H9 (cell line): ENCODE results near the gene DAB2IP. TPM values are rescaled to one million over a fixed set of nuclear protein-coding genes. Genes with fewer than 3 reads are reported as not detected.

ENCODE experiments used
- DNase-seq: peaks from one replicate; pipeline ENCODE4 v3.0.0-alpha.2; 2017
- H2AFZ ChIP-seq: one replicate; pipeline ENCODE4 v1.6.1; 2013; ENCODE audit warnings: mild to moderate bottlenecking, low read length, control low read depth, moderate library complexity
- H2AK5ac ChIP-seq: 2 replicates; pipeline ENCODE4 v1.6.1; 2013; ENCODE audit warnings: low read length, control low read depth, mixed read lengths; ENCODE audit not compliant: insufficient read length
- H2BK120ac ChIP-seq: one replicate; pipeline ENCODE4 v1.6.1; 2013; ENCODE audit warnings: low read depth, mild to moderate bottlenecking, low read length, control low read depth, inconsistent platforms; ENCODE audit not compliant: poor library complexity, severe bottlenecking
- H2BK12ac ChIP-seq: 2 replicates; pipeline ENCODE4 v1.6.1; 2013; ENCODE audit warnings: low read length, control low read depth, mixed read lengths, low read depth; ENCODE audit not compliant: insufficient read length
- H2BK15ac ChIP-seq: 2 replicates; pipeline ENCODE4 v1.6.1; 2013; ENCODE audit warnings: low read depth, low read length, control low read depth
- H2BK20ac ChIP-seq: one replicate; pipeline ENCODE4 v1.6.1; 2013; ENCODE audit warnings: low read depth, mild to moderate bottlenecking, low read length, control low read depth, inconsistent platforms; ENCODE audit not compliant: poor library complexity, severe bottlenecking
- H2BK5ac ChIP-seq: 2 replicates; pipeline ENCODE4 v1.6.1; 2013; ENCODE audit warnings: low read length, control low read depth, mixed read lengths; ENCODE audit not compliant: insufficient read length
- H3K14ac ChIP-seq: 2 replicates; pipeline ENCODE4 v1.6.1; 2013; ENCODE audit warnings: low read length, control low read depth; ENCODE audit not compliant: insufficient read depth
- H3K18ac ChIP-seq: 2 replicates; pipeline ENCODE4 v1.6.1; 2013; ENCODE audit warnings: low read depth, mild to moderate bottlenecking, mixed read lengths, low read length, control low read depth; ENCODE audit not compliant: insufficient read length
- H3K23ac ChIP-seq: 2 replicates; pipeline ENCODE4 v1.6.1; 2013; ENCODE audit warnings: low read length, control low read depth, mixed read lengths, low read depth; ENCODE audit not compliant: insufficient read length
- H3K23me2 ChIP-seq: 2 replicates; pipeline ENCODE4 v1.6.1; 2013; ENCODE audit warnings: low read depth, mild to moderate bottlenecking, mixed read lengths, low read length, control low read depth; ENCODE audit not compliant: insufficient read length, poor library complexity, severe bottlenecking
- H3K27ac ChIP-seq: 2 replicates; pipeline ENCODE4 v1.5.1; 2013; ENCODE audit warnings: low read length, control low read depth, mixed read lengths, low read depth; ENCODE audit not compliant: insufficient read length
- H3K27me3 ChIP-seq: 2 replicates; pipeline ENCODE4 v1.6.1; 2013; ENCODE audit warnings: low read length, control low read depth, inconsistent platforms; ENCODE audit not compliant: insufficient read depth
- H3K4ac ChIP-seq: 2 replicates; pipeline ENCODE4 v1.6.1; 2013; ENCODE audit warnings: low read depth, mild to moderate bottlenecking, control low read depth, inconsistent platforms, low read length, moderate library complexity
- H3K4me1 ChIP-seq: 2 replicates; pipeline ENCODE4 v1.6.1; 2013; ENCODE audit warnings: low read length, control low read depth, inconsistent platforms; ENCODE audit not compliant: insufficient read depth
- H3K4me2 ChIP-seq: 2 replicates; pipeline ENCODE4 v1.6.1; 2013; ENCODE audit warnings: low read length, control low read depth, mixed read lengths; ENCODE audit not compliant: insufficient read length, insufficient read depth
- H3K56ac ChIP-seq: 2 replicates; pipeline ENCODE4 v1.6.1; 2013; ENCODE audit warnings: low read depth, mild to moderate bottlenecking, mixed read lengths, low read length, control low read depth; ENCODE audit not compliant: insufficient read length
- H3K79me1 ChIP-seq: 2 replicates; pipeline ENCODE4 v1.6.1; 2013; ENCODE audit warnings: low read depth, mild to moderate bottlenecking, moderate library complexity, low read length, control low read depth, inconsistent platforms; ENCODE audit not compliant: insufficient read depth, poor library complexity, severe bottlenecking
- H3K79me2 ChIP-seq: 2 replicates; pipeline ENCODE4 v1.6.1; 2013; ENCODE audit warnings: low read length, control low read depth, inconsistent platforms; ENCODE audit not compliant: insufficient read depth
- H3K9ac ChIP-seq: 2 replicates; pipeline ENCODE4 v1.6.1; 2013; ENCODE audit warnings: low read length, control low read depth, mixed read lengths; ENCODE audit not compliant: insufficient read length; ENCODE audit errors: extremely low read depth
- H3K9me3 ChIP-seq: one replicate; pipeline ENCODE4 v1.6.1; 2013; ENCODE audit warnings: low read depth, low read length, inconsistent platforms; ENCODE audit not compliant: control insufficient read depth
- H3T11ph ChIP-seq: one replicate; pipeline ENCODE4 v1.6.1; 2013; ENCODE audit warnings: mild to moderate bottlenecking, low read length, control low read depth, inconsistent platforms
- H4K20me1 ChIP-seq: one replicate; pipeline ENCODE4 v1.6.1; 2013; ENCODE audit not compliant: control insufficient read depth, insufficient read length, insufficient read depth
- H4K5ac ChIP-seq: 2 replicates; pipeline ENCODE4 v1.6.1; 2013; ENCODE audit warnings: low read depth, mild to moderate bottlenecking, mixed read lengths, low read length, control low read depth; ENCODE audit not compliant: insufficient read length
- H4K8ac ChIP-seq: replicated peaks from 2 replicates; pipeline ENCODE4 v1.6.1; 2013; ENCODE audit warnings: low read length, control low read depth, mixed read lengths, low read depth; ENCODE audit not compliant: insufficient read length
- H4K91ac ChIP-seq: 2 replicates; pipeline ENCODE4 v1.6.1; 2013; ENCODE audit warnings: low read depth, mild to moderate bottlenecking, moderate library complexity, mixed read lengths, low read length, control low read depth; ENCODE audit not compliant: insufficient read length
- H3K27ac Mint-ChIP-seq, 3 experiments: 2 replicates in 2 of 3; 3 replicates in 1 of 3; pipeline ENCODE4 v1.8.0; 2020 to 2021; ENCODE audit warnings: mixed read lengths in 3 of 3, mild to moderate bottlenecking in 1 of 3, moderate library complexity in 1 of 3
- H3K27me3 Mint-ChIP-seq: 2 replicates; pipeline ENCODE4 v1.8.0; 2021; ENCODE audit warnings: low read depth, mild to moderate bottlenecking, moderate library complexity, mixed read lengths
- H3K36me3 Mint-ChIP-seq, 3 experiments: 2 replicates in 2 of 3; 3 replicates in 1 of 3; pipeline ENCODE4 v1.8.0; 2020 to 2021; ENCODE audit warnings: low read depth in 3 of 3, mixed read lengths in 3 of 3; ENCODE audit not compliant: insufficient read depth in 1 of 3
- H3K4me1 Mint-ChIP-seq, 2 experiments: 2 replicates each; pipeline ENCODE4 v1.8.0; 2020; ENCODE audit warnings: mixed read lengths in 2 of 2
- H3K4me3 Mint-ChIP-seq, 2 experiments: 2 replicates in 1 of 2; 3 replicates in 1 of 2; pipeline ENCODE4 v1.8.0; 2020 to 2021; ENCODE audit warnings: mild to moderate bottlenecking in 2 of 2, mixed read lengths in 2 of 2, moderate library complexity in 1 of 2
- H3K9me3 Mint-ChIP-seq, 2 experiments: 2 replicates in 1 of 2; 3 replicates in 1 of 2; pipeline ENCODE4 v1.8.0; 2020; ENCODE audit warnings: mild to moderate bottlenecking in 2 of 2, mixed read lengths in 2 of 2, moderate library complexity in 1 of 2
- CTCF ChIP-seq: fragments of 200-600 bp; sonication (generic); conservative IDR thresholded peaks from 3 replicates; pipeline ENCODE4 v1.8.0; 2021; ENCODE audit warnings: antibody characterized with exemption, mild to moderate bottlenecking
- WGBS: extraction: QIAGEN DNeasy Blood & Tissue Kit; methylation state at CpG from one replicate; pipeline ENCODE4 v1.1.7; 2013; ENCODE audit warnings: missing lambda C conversion rate, low lambda C conversion rate, mixed read lengths; ENCODE audit not compliant: insufficient read length; ENCODE audit errors: extremely low coverage; 5-methylcytosine and 5-hydroxymethylcytosine counted together
- total RNA-seq: library from RNA; stranded (reverse); gene quantifications from 2 replicates; pipeline ENCODE4 v1.2.1, GENCODE V29; 2021

The DAB2IP gene
- total RNA-seq, 1 experiment from 2014 or later: 22.6 TPM

GRCh38 chr9:121718084-121718483 lies 66.7 kb downstream of the DAB2IP start:
- peaks cover 46 to 58% of the 10 kb centered on the region in 2 experiments for H3K4me1 Mint-ChIP-seq
- DNase-seq: no peak
- H3K79me1 ChIP-seq: no peaks in the 10 kb centered on the region
- H3K14ac ChIP-seq: no peak overlapping the region; the same call in 1 of the 2 replicates
- H2BK20ac ChIP-seq: no peak overlapping the region
- no peak for TF ChIP-seq CTCF
- H3K79me2 ChIP-seq: no peaks in the 10 kb centered on the region
- no peak overlapping the region for H2BK15ac ChIP-seq
- no peak overlapping the region for H3K56ac ChIP-seq
- no peaks in the 10 kb centered on the region for H3K27me3 ChIP-seq
- no peak overlapping the region for H3K4ac ChIP-seq
- no CpG with 5 or more reads among the region's 16 CpGs for WGBS
- no peak overlapping the region for H3K4me3 Mint-ChIP-seq
- no peak overlapping the region for H4K5ac ChIP-seq
- no peak overlapping the region for H2AK5ac ChIP-seq
- no peak overlapping the region for H2AFZ ChIP-seq
- no peaks in the 10 kb centered on the region for H3K9me3 ChIP-seq
- H3K18ac ChIP-seq: no peak overlapping the region
- H2BK120ac ChIP-seq: no peak overlapping the region
- H4K8ac ChIP-seq: no peak overlapping the region
- no peak overlapping the region for H3K9ac ChIP-seq
- no peak overlapping the region for H3K27ac ChIP-seq
- peaks cover 0 to 4% (median 4%) of the 10 kb centered on the region in 3 experiments; a peak in 2 of 7 replicates for H3K36me3 Mint-ChIP-seq
- no peak overlapping the region for H3K4me2 ChIP-seq
- H3K27me3 Mint-ChIP-seq: no peaks in the 10 kb centered on the region
- H2BK12ac ChIP-seq: no peak overlapping the region
- H2BK5ac ChIP-seq: no peak overlapping the region
- H3K9me3 Mint-ChIP-seq: no peaks in the 10 kb centered on the region
- peaks cover 8% of the 10 kb centered on the region; the same call in 1 of the 2 replicates for H3K4me1 ChIP-seq
- no peak overlapping the region for H3K23ac ChIP-seq
- peaks cover 2% of the 10 kb centered on the region for H4K20me1 ChIP-seq
- H4K91ac ChIP-seq: no peak overlapping the region
- H3K23me2 ChIP-seq: no peaks in the 10 kb centered on the region
- peak overlapping the region in 1 of 3 experiments; percentile 67; a peak in 4 of 7 replicates for H3K27ac Mint-ChIP-seq
- H3T11ph ChIP-seq: no peak overlapping the region
